CD4-positive, alpha-beta T cell (primary cell): ENCODE data around the gene DUXB. TPM values are rescaled to one million over a fixed set of nuclear protein-coding genes. Genes with fewer than 3 reads are reported as not detected.

Source experiments
- ATAC-seq: fragments of 200-7000 bp; cut with Tn5 transposase; one replicate; pipeline ENCODE4 v1.10.0; 2022; ENCODE audit warnings: mild to moderate bottlenecking; ENCODE audit not compliant: poor library complexity
- CTCF ChIA-PET: fragments of 350-600 bp; sonication (Branson Sonifier 250); formaldehyde crosslinking; loops from one replicate; lab custom pipeline; 2021; ENCODE audit warnings: antibody characterized with exemption, inconsistent platforms; lab: Charles Lee
- POLR2A ChIA-PET: fragments of 350-600 bp; sonication (Branson Sonifier 250); formaldehyde crosslinking; loops from one replicate; lab custom pipeline; 2021; ENCODE audit warnings: antibody characterized with exemption, inconsistent platforms; lab: Charles Lee
- DNase-seq, 14 experiments: peaks; one replicate each; pipeline ENCODE4 v3.0.0-alpha.2; 2013 to 2020; ENCODE audit warnings: mixed read lengths in 2 of 14
- H3K27ac ChIP-seq, 2 donors: one replicate each; pipeline versions ENCODE4 v1.5.1 to v1.7.0; 2013; ENCODE audit warnings: low read length in 2 of 2, low read depth in 1 of 2, mild to moderate bottlenecking in 1 of 2
- H3K27me3 ChIP-seq, 2 experiments: 1 replicate in 1 of 2; 2 replicates in 1 of 2; pipeline versions ENCODE4 v1.6.1 to v1.7.0; 2013; ENCODE audit warnings: low read length in 2 of 2, control low read depth in 1 of 2, mild to moderate bottlenecking in 1 of 2, moderate library complexity in 1 of 2; ENCODE audit not compliant: insufficient read depth in 2 of 2, control insufficient read depth in 1 of 2
- H3K36me3 ChIP-seq: one replicate; pipeline ENCODE4 v1.6.1; 2013; ENCODE audit warnings: low read length, control low read depth; ENCODE audit not compliant: insufficient read depth
- H3K4me1 ChIP-seq: one replicate; pipeline ENCODE4 v1.6.1; 2013; ENCODE audit warnings: low read length, control low read depth; ENCODE audit not compliant: insufficient read depth
- H3K4me3 ChIP-seq: one replicate; pipeline ENCODE4 v1.5.1; 2013; ENCODE audit warnings: mild to moderate bottlenecking, low read length, moderate library complexity
- H3K9me3 ChIP-seq, 2 experiments: 1 replicate in 1 of 2; 2 replicates in 1 of 2; pipeline versions ENCODE4 v1.6.1 to v1.7.0; 2013; ENCODE audit warnings: low read length in 2 of 2, mild to moderate bottlenecking in 2 of 2, control low read depth in 1 of 2, moderate library complexity in 1 of 2; ENCODE audit not compliant: control insufficient read depth in 1 of 2, insufficient read depth in 1 of 2
- H3K27ac Mint-ChIP-seq: one replicate; pipeline ENCODE4 v1.8.0; 2020; ENCODE audit warnings: mixed read lengths
- H3K27me3 Mint-ChIP-seq: one replicate; pipeline ENCODE4 v1.8.0; 2021; ENCODE audit warnings: mixed read lengths
- H3K36me3 Mint-ChIP-seq: one replicate; pipeline ENCODE4 v1.8.0; 2021; ENCODE audit warnings: low read depth, mixed read lengths
- H3K4me1 Mint-ChIP-seq: one replicate; pipeline ENCODE4 v1.8.0; 2021; ENCODE audit warnings: low read depth, mixed read lengths
- H3K4me3 Mint-ChIP-seq: one replicate; pipeline ENCODE4 v1.8.0; 2020; ENCODE audit warnings: mild to moderate bottlenecking, mixed read lengths
- H3K9me3 Mint-ChIP-seq: one replicate; pipeline ENCODE4 v1.8.0; 2020; ENCODE audit warnings: mixed read lengths
- intact Hi-C, 2 experiments: fragments of 100-400 bp; cut with DNase I in 1 of 2; cut with micrococcal nuclease in 1 of 2; formaldehyde crosslinking; loops; one replicate each; pipeline versions ENCODE4 v1.15.1 to v1.9.0; 2023 to 2025; cut with DNase I, micrococcal nuclease
- total RNA-seq, 174 experiments: library from RNA in 2 of 174; stranded (reverse) in 2 of 174; gene quantifications; one replicate each; pipeline ENCODE4 v1.2.3 and lab custom pipeline; 2021 to 2026
- TF ChIP-seq, protein P1 (sequence below): fragments of 200-600 bp; IDR thresholded peaks from one replicate; pipeline ENCODE4 v1.8.0; 2022; ENCODE audit warnings: antibody characterized with exemption, mild to moderate bottlenecking

DUXB gene
- total RNA-seq, 2 experiments from 2014 or later, result not detected

GRCh38 chr16:75647492-75648264 is 53.6 kb downstream of the DUXB start, which contains the start of the genes KARS1 and TERF2IP:
Gene KARS1 (minus strand): TSS chr16:75647665. CDS start chr16:75647639, 26 bp downstream.
Gene TERF2IP (plus strand): TSS chr16:75647773. CDS start chr16:75647883, 110 bp downstream.
- Histone ChIP-seq H3K36me3 (peaks cover 21% of the 10 kb centered on the region), H3K4me1 (peaks cover 42% of the 10 kb centered on the region), H3K9me3 (no peaks in the 10 kb centered on the region), H3K4me3 (peak within 1 kb of the TSS; percentile 82), H3K27ac (peak within 1 kb of the TSS; percentile 95 to 96), H3K27me3 (no peaks in the 10 kb centered on the region)
- Mint-ChIP-seq H3K27ac (peak within 1 kb of the TSS; percentile 100), H3K27me3 (no peaks in the 10 kb centered on the region), H3K4me1 (peaks cover 68% of the 10 kb centered on the region), H3K4me3 (peak within 1 kb of the TSS; percentile 98), H3K36me3 (peaks cover 75% of the 10 kb centered on the region), H3K9me3 (no peaks in the 10 kb centered on the region)
- intact Hi-C loops, result loop anchor here (1.0 to 10.0 kb wide), 10 partner anchors 24 to 1545 kb away; partner anchors contain the start of genes ADAT1 (in 2 of the 2), GABARAPL2 (in 2 of the 2), CFDP1 (in 1 of the 2) and MON1B (in 1 of the 2)
- ATAC-seq (peak; percentile 82), DNase-seq (peak; percentile 90 to 98 (median 94))
- ChIA-PET CTCF (interaction anchor here (0.9 to 3.5 kb wide), 4 partner anchors 26 to 183 kb away, joined by 5 to 15 read pairs (median 9); partner anchors contain the start of genes ADAT1 and TMEM170A), POLR2A (interaction anchor here (0.6 to 6.0 kb wide), 32 partner anchors 9 to 1565 kb away, joined by 3 to 239 read pairs (median 8); partner anchors contain the start of genes ADAT1, CFDP1, GABARAPL2 and MON1B)
- TF ChIP-seq, protein P1, sequence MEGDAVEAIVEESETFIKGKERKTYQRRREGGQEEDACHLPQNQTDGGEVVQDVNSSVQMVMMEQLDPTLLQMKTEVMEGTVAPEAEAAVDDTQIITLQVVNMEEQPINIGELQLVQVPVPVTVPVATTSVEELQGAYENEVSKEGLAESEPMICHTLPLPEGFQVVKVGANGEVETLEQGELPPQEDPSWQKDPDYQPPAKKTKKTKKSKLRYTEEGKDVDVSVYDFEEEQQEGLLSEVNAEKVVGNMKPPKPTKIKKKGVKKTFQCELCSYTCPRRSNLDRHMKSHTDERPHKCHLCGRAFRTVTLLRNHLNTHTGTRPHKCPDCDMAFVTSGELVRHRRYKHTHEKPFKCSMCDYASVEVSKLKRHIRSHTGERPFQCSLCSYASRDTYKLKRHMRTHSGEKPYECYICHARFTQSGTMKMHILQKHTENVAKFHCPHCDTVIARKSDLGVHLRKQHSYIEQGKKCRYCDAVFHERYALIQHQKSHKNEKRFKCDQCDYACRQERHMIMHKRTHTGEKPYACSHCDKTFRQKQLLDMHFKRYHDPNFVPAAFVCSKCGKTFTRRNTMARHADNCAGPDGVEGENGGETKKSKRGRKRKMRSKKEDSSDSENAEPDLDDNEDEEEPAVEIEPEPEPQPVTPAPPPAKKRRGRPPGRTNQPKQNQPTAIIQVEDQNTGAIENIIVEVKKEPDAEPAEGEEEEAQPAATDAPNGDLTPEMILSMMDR, result no peak

- Histone ChIP-seq H3K27me3 (no peaks in the 10 kb centered on the region), H3K4me3 (peak overlapping the region; percentile 82), H3K27ac (peak overlapping the region; percentile 95 to 96), H3K4me1 (peaks cover 46% of the 10 kb centered on the region), H3K9me3 (no peaks in the 10 kb centered on the region), H3K36me3 (peaks cover 27% of the 10 kb centered on the region)
- H3K9me3 Mint-ChIP-seq, result no peaks in the 10 kb centered on the region
- peak in 1 of 14 experiments; percentile 26 for DNase-seq
- intact Hi-C loops, result loop anchor here (1.0 to 10.0 kb wide), 8 partner anchors 24 to 1545 kb away; partner anchors contain the start of genes ADAT1 (in 2 of the 2), GABARAPL2 (in 2 of the 2), MON1B (in 1 of the 2) and RFWD3 (in 1 of the 2)
- H3K36me3 Mint-ChIP-seq, result peaks cover 77% of the 10 kb centered on the region
- TF ChIP-seq, protein P1, result no peak
- POLR2A ChIA-PET, result interaction anchor here (0.6 to 6.0 kb wide), 27 partner anchors 9 to 1565 kb away, joined by 3 to 239 read pairs (median 10); partner anchors contain the start of genes ADAT1, CFDP1, GABARAPL2 and MON1B
- H3K27me3 Mint-ChIP-seq, result no peaks in the 10 kb centered on the region
- CTCF ChIA-PET, result interaction anchor here (0.9 to 3.5 kb wide), 2 partner anchors 25 to 129 kb away, joined by 5 to 15 read pairs; partner anchors contain the start of gene ADAT1
- peaks cover 67% of the 10 kb centered on the region for H3K4me1 Mint-ChIP-seq
- ATAC-seq, result peak; percentile 3
- peak overlapping the region; percentile 100 for H3K27ac Mint-ChIP-seq
- H3K4me3 Mint-ChIP-seq, result peak overlapping the region; percentile 98
These were observed 54.2 kb downstream of the DUXB start for GRCh38 chr16:75647112-75647491.
